HCT116 (cell line): ENCODE results near the gene KIF26B. TPM values are rescaled to one million over a fixed set of nuclear protein-coding genes. Genes with fewer than 3 reads are reported as not detected.

Experiments
- ATAC-seq: fragments of 200-7000 bp; cut with Tn5 transposase; 2 replicates; pipeline ENCODE4 v1.9.1; 2020; ENCODE audit warnings: mild to moderate bottlenecking, moderate library complexity
- BruUV-seq: library from RNA; stranded (reverse); fragments of 400-500 nt; replicated peaks from 2 replicates; lab custom pipeline; 2021; lab: Mats Ljungman, UMichigan
- CTCF ChIA-PET: fragments of 300-600 bp; sonication (Branson Sonifier 250); formaldehyde crosslinking; loops from one replicate; lab custom pipeline; 2021; ENCODE audit warnings: antibody characterized with exemption; lab: Charles Lee
- POLR2A ChIA-PET: fragments of 300-600, 350-600 bp; sonication (Branson Sonifier 250); formaldehyde crosslinking; loops from one replicate; lab custom pipeline; 2021; ENCODE audit warnings: antibody characterized with exemption; lab: Charles Lee
- RAD21 ChIA-PET, 2 experiments: fragments of 300-600 bp; sonication (Branson Sonifier 250); formaldehyde crosslinking; loops; one replicate each; lab custom pipeline; 2023; ENCODE audit warnings: low total read pairs in 2 of 2; ENCODE audit not compliant: uncharacterized antibody in 2 of 2, unreplicated experiment in 2 of 2, low non-redundant PET in 1 of 2; lab: Charles Lee
- DNase-seq: peaks from one replicate; pipeline ENCODE4 v3.0.0-alpha.2; 2010; ENCODE audit warnings: low read depth, low spot score
- H2AFZ ChIP-seq: fragments of 200-600 bp; shearing (Covaris generic), sonication (generic); 2 replicates; pipeline ENCODE4 v1.6.1; 2017; ENCODE audit warnings: low read depth, mixed run types, mixed read lengths, antibody characterized with exemption, low read length; ENCODE audit not compliant: poor library complexity, severe bottlenecking
- H3K27ac ChIP-seq: 2 replicates; pipeline ENCODE4 v1.5.1; 2012; ENCODE audit warnings: low read depth, low read length
- H3K27me3 ChIP-seq: fragments of 200-600 bp; sonication (generic); 2 replicates; pipeline ENCODE4 v1.6.1; 2016; ENCODE audit warnings: mixed run types, low read length, mixed read lengths; ENCODE audit not compliant: insufficient read depth
- H3K36me3 ChIP-seq, 2 experiments: fragments of 200-500 bp in 1 of 2; fragments of 200-600 bp in 1 of 2; sonication (Bioruptor generic) in 1 of 2; sonication (generic) in 1 of 2; 2 replicates each; pipeline versions ENCODE4 v1.5.1 to v1.6.1; 2014 to 2016; ENCODE audit warnings: low read length in 2 of 2, inconsistent platforms in 1 of 2, mixed read lengths in 1 of 2, mixed run types in 1 of 2; ENCODE audit not compliant: insufficient read depth in 2 of 2, control insufficient read depth in 1 of 2
- H3K4me1 ChIP-seq, 2 experiments: fragments of 200-600 bp in 1 of 2; sonication (generic) in 1 of 2; 2 replicates each; pipeline versions ENCODE4 v1.5.1 to v1.6.1; 2012 to 2017; ENCODE audit warnings: low read length in 2 of 2, inconsistent platforms in 1 of 2, mild to moderate bottlenecking in 1 of 2, mixed read lengths in 1 of 2, mixed run types in 1 of 2, moderate library complexity in 1 of 2; ENCODE audit not compliant: insufficient read depth in 2 of 2, control insufficient read depth in 1 of 2
- H3K4me2 ChIP-seq: fragments of 200-600 bp; sonication (generic); 2 replicates; pipeline ENCODE4 v1.6.1; 2017; ENCODE audit warnings: mixed run types, low read length, mixed read lengths
- H3K4me3 ChIP-seq, 2 experiments: fragments of 200-600 bp in 1 of 2; sonication (generic) in 1 of 2; replicated peaks in 1 of 2; 2 replicates each; pipeline ENCODE4 v1.5.1; 2011 to 2016; ENCODE audit warnings: low read length in 2 of 2, control low read depth in 1 of 2, low read depth in 1 of 2, mild to moderate bottlenecking in 1 of 2, mixed read lengths in 1 of 2, mixed run types in 1 of 2
- H3K79me2 ChIP-seq: fragments of 200-600 bp; sonication (generic); 2 replicates; pipeline ENCODE4 v1.6.1; 2017; ENCODE audit warnings: mild to moderate bottlenecking, mixed run types, low read length, moderate library complexity, mixed read lengths; ENCODE audit not compliant: insufficient read depth
- H3K9ac ChIP-seq: fragments of 200-600 bp; sonication (generic); 2 replicates; pipeline ENCODE4 v1.6.1; 2016; ENCODE audit warnings: low read length, mixed read lengths
- H3K9me2 ChIP-seq: fragments of 200-600 bp; sonication (generic), shearing (Covaris generic); 2 replicates; pipeline ENCODE4 v1.6.1; 2017; ENCODE audit warnings: mixed run types, mild to moderate bottlenecking, moderate library complexity; ENCODE audit not compliant: insufficient read depth
- H3K9me3 ChIP-seq, 2 experiments: fragments of 200-500 bp in 1 of 2; fragments of 200-600 bp in 1 of 2; sonication (Bioruptor generic) in 1 of 2; sonication (generic) in 1 of 2; 2 replicates each; pipeline ENCODE4 v1.6.1; 2014 to 2017; ENCODE audit warnings: low read length in 2 of 2, mixed read lengths in 2 of 2, inconsistent platforms in 1 of 2, low read depth in 1 of 2, mild to moderate bottlenecking in 1 of 2, mixed run types in 1 of 2, moderate library complexity in 1 of 2; ENCODE audit not compliant: control insufficient read depth in 1 of 2, insufficient read depth in 1 of 2
- H4K20me1 ChIP-seq: fragments of 200-600 bp; sonication (generic), shearing (Covaris generic); 2 replicates; pipeline ENCODE4 v1.6.1; 2017; ENCODE audit warnings: mixed run types, mild to moderate bottlenecking, moderate library complexity; ENCODE audit not compliant: insufficient read depth
- ATF3 ChIP-seq: IDR thresholded peaks from 2 replicates; pipeline ENCODE4 v1.6.1; 2012
- CBX3 ChIP-seq: IDR thresholded peaks from 2 replicates; pipeline ENCODE4 v1.6.1; 2012; ENCODE audit warnings: low read depth
- CEBPB ChIP-seq: IDR thresholded peaks from 2 replicates; pipeline ENCODE4 v1.6.1; 2012; ENCODE audit warnings: low read depth
- CTCF ChIP-seq, 3 experiments: fragments of 200-600 bp in 1 of 3; sonication (generic) in 1 of 3; IDR thresholded peaks in 2 of 3; conservative IDR thresholded peaks in 1 of 3; 2 replicates each; pipeline ENCODE4 v1.5.1; 2012 to 2017; ENCODE audit warnings: low read depth in 2 of 3, low read length in 2 of 3, antibody characterized with exemption in 1 of 3, borderline replicate concordance in 1 of 3, control low read depth in 1 of 3, mild to moderate bottlenecking in 1 of 3, mixed read lengths in 1 of 3, mixed run types in 1 of 3, moderate library complexity in 1 of 3; ENCODE audit not compliant: insufficient read depth in 1 of 3
- EGR1 ChIP-seq: IDR thresholded peaks from 2 replicates; pipeline ENCODE4 v1.6.1; 2012; ENCODE audit warnings: low read depth
- ELF1 ChIP-seq: IDR thresholded peaks from 2 replicates; pipeline ENCODE4 v1.6.1; 2012; ENCODE audit warnings: low read depth, borderline replicate concordance
- FOSL1 ChIP-seq: IDR thresholded peaks from 2 replicates; pipeline ENCODE4 v1.6.1; 2012; ENCODE audit warnings: low read depth
- POLR2AphosphoS5 ChIP-seq: IDR thresholded peaks from 2 replicates; pipeline ENCODE4 v1.6.1; 2011; ENCODE audit warnings: mild to moderate bottlenecking, low read depth, low read length, moderate library complexity
- RAD21 ChIP-seq: IDR thresholded peaks from 2 replicates; pipeline ENCODE4 v1.6.1; 2012; ENCODE audit warnings: low read depth, mild to moderate bottlenecking
- SP1 ChIP-seq: IDR thresholded peaks from 2 replicates; pipeline ENCODE4 v1.6.1; 2012; ENCODE audit warnings: low read depth
- SRF ChIP-seq: IDR thresholded peaks from 2 replicates; pipeline ENCODE4 v1.6.1; 2012; ENCODE audit warnings: low read depth
- YY1 ChIP-seq: IDR thresholded peaks from 2 replicates; pipeline ENCODE4 v1.6.1; 2011; ENCODE audit warnings: low read length, low read depth, moderate library complexity, mild to moderate bottlenecking; ENCODE audit not compliant: insufficient replicate concordance; ENCODE audit errors: extremely low read depth
- ZBTB33 ChIP-seq: IDR thresholded peaks from 2 replicates; pipeline ENCODE4 v1.6.1; 2011; ENCODE audit warnings: mild to moderate bottlenecking, low read length, moderate library complexity; ENCODE audit not compliant: insufficient replicate concordance; ENCODE audit errors: extremely low read depth
- ZFX ChIP-seq: fragments of 450-650 bp; IDR thresholded peaks from 2 replicates; pipeline ENCODE4 v1.6.1; 2017
- ZNF274 ChIP-seq: fragments of 200-500 bp; sonication (Bioruptor generic); IDR thresholded peaks from 2 replicates; pipeline ENCODE4 v1.6.1; 2014; ENCODE audit warnings: mild to moderate bottlenecking, low read depth, low read length, inconsistent platforms
- intact Hi-C: fragments of 100-400 bp; cut with micrococcal nuclease; formaldehyde crosslinking; loops from 2 replicates; pipeline ENCODE4 v1.10.0; 2022
- total RNA-seq: library from RNA; stranded (reverse); gene quantifications from one replicate; pipeline ENCODE4 v1.2.1, GENCODE V29; 2021; ENCODE audit not compliant: unreplicated experiment

KIF26B gene
- total RNA-seq, 1 experiment from 2014 or later, result 0.49 TPM

- ChIA-PET CTCF (no interaction called here), RAD21 (no interaction called here), POLR2A (no interaction called here)
- no peak overlapping the region for H3K27ac ChIP-seq
- H3K4me1 ChIP-seq, result no peaks in the 10 kb centered on the region
- H3K27me3 ChIP-seq, result no peaks in the 10 kb centered on the region
- intact Hi-C loops, result no loop called here
- BruUV-seq, result no TSS peak
- no peak for DNase-seq
- TF ChIP-seq ZBTB33 (no peak), CTCF (IDR thresholded peaks at IDR 0.05 in 2 of 3, conservative IDR thresholded peaks at IDR 0.05 in 1 of 3; ENCODE audit: borderline replicate concordance in 1 of 3, insufficient read depth in 1 of 3, low read depth in 2 of 3, low read length in 2 of 3) (no peak), ELF1 (no peak), EGR1 (no peak), CBX3 (no peak), ZFX (no peak), SRF (no peak), POLR2AphosphoS5 (no peak), FOSL1 (no peak), RAD21 (no peak), CEBPB (no peak), ATF3 (no peak), ZNF274 (no peak), SP1 (no peak), YY1 (no peak)
- H3K9ac ChIP-seq, result no peak overlapping the region
- H4K20me1 ChIP-seq, result no peaks in the 10 kb centered on the region
- no peaks in the 10 kb centered on the region for H3K36me3 ChIP-seq
- no peaks in the 10 kb centered on the region for H3K9me3 ChIP-seq
- H3K4me3 ChIP-seq, result no peak overlapping the region
- H3K4me2 ChIP-seq, result no peak overlapping the region
- no peak overlapping the region for H2AFZ ChIP-seq
- no peaks in the 10 kb centered on the region for H3K9me2 ChIP-seq
- no peaks in the 10 kb centered on the region for H3K79me2 ChIP-seq
- ATAC-seq, result no peak
These were observed 212.1 kb downstream of the KIF26B start for GRCh38 chr1:245366886-245367285.
